Adrenal gland (tissue), 12 donors: ENCODE measurements around the gene FMNL2. TPM values are rescaled to one million over a fixed set of nuclear protein-coding genes. Genes with fewer than 3 reads are reported as not detected.

ENCODE experiments used
- DNase-seq, 7 donors: peaks; one replicate each; pipeline ENCODE4 v3.0.0-alpha.2; 2019 to 2020
- H3K27ac ChIP-seq, 5 donors: fragments of 200-600 bp; sonication (generic) in 4 of 5; 1 replicate in 3 of 5; 2 replicates in 2 of 5; pipeline versions ENCODE4 v1.5.1 to v1.8.0; 2016 to 2020; ENCODE audit warnings: mild to moderate bottlenecking in 1 of 5
- H3K27me3 ChIP-seq: fragments of 200-600 bp; 2 replicates; pipeline ENCODE4 v1.8.0; 2021
- H3K36me3 ChIP-seq, 2 donors: fragments of 200-600 bp; replicated peaks in 1 of 2; 1 replicate in 1 of 2; 2 replicates in 1 of 2; pipeline versions ENCODE4 v1.5.1 to v1.8.0; 2018 to 2022
- H3K4me1 ChIP-seq, 2 donors: fragments of 200-600 bp; replicated peaks in 1 of 2; 1 replicate in 1 of 2; 2 replicates in 1 of 2; pipeline versions ENCODE4 v1.5.1 to v1.8.0; 2018 to 2021
- H3K4me3 ChIP-seq, 4 donors: fragments of 200-600 bp; sonication (generic) in 3 of 4; one replicate each; pipeline ENCODE4 v1.5.1; 2016 to 2018
- H3K9me3 ChIP-seq, 3 donors: fragments of 200-600 bp; sonication (generic) in 1 of 3; replicated peaks in 1 of 3; 1 replicate in 2 of 3; 2 replicates in 1 of 3; pipeline versions ENCODE4 v1.5.1 to v1.8.0; 2016 to 2021
- CTCF ChIP-seq, 6 experiments: fragments of 450-650 bp in 4 of 6; fragments of 200-600 bp in 2 of 6; sonication (generic) in 1 of 6; IDR thresholded peaks; 1 replicate in 5 of 6; 2 replicates in 1 of 6; pipeline versions ENCODE4 v1.5.1 to v1.8.0; 2016 to 2021; ENCODE audit warnings: antibody characterized with exemption in 6 of 6, mild to moderate bottlenecking in 2 of 6, moderate library complexity in 1 of 6
- POLR2A ChIP-seq, 2 donors: fragments of 450-650 bp; IDR thresholded peaks; one replicate each; pipeline ENCODE4 v1.6.1; 2017; ENCODE audit warnings: antibody characterized with exemption in 2 of 2, mild to moderate bottlenecking in 2 of 2, moderate library complexity in 1 of 2
- WGBS, 4 donors: extraction: QIAGEN DNeasy Blood & Tissue Kit in 2 of 4; methylation state at CpG; one replicate each; pipeline versions ENCODE4 v1.1.5 to v1.1.7; 2013 to 2017; 5-methylcytosine and 5-hydroxymethylcytosine counted together
- intact Hi-C, 2 donors: fragments of 100-400 bp; cut with DNase I; formaldehyde crosslinking; loops; one replicate each; pipeline versions ENCODE4 v1.14.1 to v1.15.0; 2022 to 2023
- polyA plus RNA-seq, 3 donors: library from polyadenylated mRNA; stranded (reverse); fragments of 200-250 nt in 2 of 3; fragments of 350-450 nt in 1 of 3; fragmentation: Illumina TruSeq in 1 of 3; extraction: RNeasy Lipid Tissue Mini Kit (QIAGEN cat#74804) in 1 of 3; gene quantifications; one replicate each; pipeline ENCODE4 v1.2.3, GENCODE V29; 2013 to 2014
- total RNA-seq, 9 donors: library from RNA; depleted of rRNA in 4 of 9; stranded (reverse); fragments of >200 nt in 4 of 9; fragments of 120-200 nt in 1 of 9; fragmentation: NEBNext Ultra II Directional in 1 of 9; extraction: Animal tissue kit (Norgen Biotek cat#: 25700) in 1 of 9; gene quantifications; one replicate each; pipeline versions ENCODE4 v1.1.0 to v1.2.4, GENCODE V29; 2013 to 2023
- donor health status: healthy with polysubstance abuse.
- donor health status: Bipolar disorder and iron deficiency.
- donor health status: DM: yes; HTN: yes; CAD: no.
- donor health status: DM: no; HTN: no; CAD: no.
- donor health status: DM: no; HTN: no; CAD: no.
- donor health status: DM: yes; HTN: yes; CAD: no.

FMNL2 gene
- total and polyA plus RNA-seq, 12 donors: 23.5 to 54.2 (median 36.7) TPM

- Histone ChIP-seq H3K27me3 (no peaks in the 10 kb centered on the region), H3K27ac (peak overlapping the region in 4 of 5 donors; percentile 1 to 64 (median 38)), H3K9me3 (no peaks in the 10 kb centered on the region), H3K4me1 (peaks cover 13 to 34% of the 10 kb centered on the region in 2 donors), H3K4me3 (no peak overlapping the region), H3K36me3 (no peaks in the 10 kb centered on the region)
- no peak for DNase-seq
- TF ChIP-seq CTCF (IDR thresholded peaks at IDR 0.05) (no peak), POLR2A (IDR thresholded peaks at IDR 0.05) (no peak)
- intact Hi-C loops: no loop called here
- WGBS, 4 donors: 77 to 86% (median 83%) methylated on average over 3 of the region's 3 CpGs
These were observed 151.9 kb downstream of the FMNL2 start for GRCh38 chr2:152486737-152487400.

GRCh38 chr2:152488075-152488474 is 153.1 kb downstream of the FMNL2 start:
- Histone ChIP-seq H3K4me3 (no peak overlapping the region), H3K4me1 (peaks cover 13 to 43% of the 10 kb centered on the region in 2 donors), H3K36me3 (no peaks in the 10 kb centered on the region), H3K9me3 (no peaks in the 10 kb centered on the region), H3K27me3 (no peaks in the 10 kb centered on the region), H3K27ac (no peak overlapping the region)
- 52 to 68% (median 59%) methylated on average over 2 of the region's 2 CpGs for WGBS, 4 donors
- TF ChIP-seq POLR2A (IDR thresholded peaks at IDR 0.05) (no peak), CTCF (IDR thresholded peaks at IDR 0.05) (no peak)
- no peak for DNase-seq
- intact Hi-C loops: no loop called here

GRCh38 chr2:152489364-152489763 is 154.4 kb downstream of the FMNL2 start:
- H3K4me3 ChIP-seq: no peak overlapping the region
- no peaks in the 10 kb centered on the region for H3K27me3 ChIP-seq
- peaks cover 13 to 50% of the 10 kb centered on the region in 2 donors for H3K4me1 ChIP-seq
- no peak for DNase-seq
- intact Hi-C loops: no loop called here
- H3K27ac ChIP-seq: no peak overlapping the region
- H3K9me3 ChIP-seq: no peaks in the 10 kb centered on the region
- WGBS, 4 donors: 73 to 75% (median 74%) methylated on average over 2 of the region's 2 CpGs
- H3K36me3 ChIP-seq: no peaks in the 10 kb centered on the region
- TF ChIP-seq POLR2A (IDR thresholded peaks at IDR 0.05) (no peak), CTCF (IDR thresholded peaks at IDR 0.05) (no peak)

GRCh38 chr2:152490686-152491455 is 155.9 kb downstream of the FMNL2 start:
- H3K27me3 ChIP-seq: no peaks in the 10 kb centered on the region
- TF ChIP-seq CTCF (IDR thresholded peaks at IDR 0.05) (no peak), POLR2A (IDR thresholded peaks at IDR 0.05) (no peak)
- DNase-seq: peak; percentile 27 to 90 (median 72)
- H3K9me3 ChIP-seq: no peaks in the 10 kb centered on the region
- peak overlapping the region in 4 of 5 donors; percentile 43 to 75 (median 54) for H3K27ac ChIP-seq
- intact Hi-C loops: no loop called here
- WGBS, 4 donors: 27 to 42% (median 36%) methylated on average over 6 of the region's 6 CpGs
- no peaks in the 10 kb centered on the region for H3K36me3 ChIP-seq
- H3K4me1 ChIP-seq: peaks cover 13 to 47% of the 10 kb centered on the region in 2 donors
- H3K4me3 ChIP-seq: no peak overlapping the region
